ENCODE results near the gene MSH4. TPM values are rescaled to one million over a fixed set of nuclear protein-coding genes. Genes with fewer than 3 reads are reported as not detected.
A peak's percentile ranks its signal among the peaks of the same experiment; 100 is the strongest.
"Not testable (repeated sequence)": the region's sequence is repeated elsewhere in the genome, so short reads cannot be mapped to it uniquely, and the experiment has no call there.

Gene MSH4
- total RNA-seq, 1 experiment from 2014 or later, result 0.08 TPM

DNA sequence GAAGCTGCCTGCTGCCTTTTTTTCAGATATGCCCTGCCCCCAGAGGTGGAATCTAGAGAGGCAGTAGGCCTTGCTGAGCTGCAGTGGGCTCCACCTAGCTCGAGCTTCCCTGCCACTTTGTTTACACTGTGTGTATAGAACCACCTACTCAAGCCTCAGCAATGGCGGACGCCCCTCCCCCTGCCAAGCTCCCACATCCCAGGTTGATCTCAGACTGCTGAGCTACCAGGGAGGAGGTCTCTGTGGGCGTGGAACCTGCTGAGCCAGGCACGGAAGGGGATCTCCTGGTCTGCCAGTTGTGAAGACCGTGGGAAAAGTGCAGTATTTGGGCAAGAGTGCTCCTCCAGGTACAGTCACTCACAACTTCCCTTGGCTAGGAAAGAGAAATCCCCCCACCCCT lies 65.1 kb downstream of the MSH4 start:
- DNase-seq (ENCODE audit: low read depth, low spot score), result no peak

DNA sequence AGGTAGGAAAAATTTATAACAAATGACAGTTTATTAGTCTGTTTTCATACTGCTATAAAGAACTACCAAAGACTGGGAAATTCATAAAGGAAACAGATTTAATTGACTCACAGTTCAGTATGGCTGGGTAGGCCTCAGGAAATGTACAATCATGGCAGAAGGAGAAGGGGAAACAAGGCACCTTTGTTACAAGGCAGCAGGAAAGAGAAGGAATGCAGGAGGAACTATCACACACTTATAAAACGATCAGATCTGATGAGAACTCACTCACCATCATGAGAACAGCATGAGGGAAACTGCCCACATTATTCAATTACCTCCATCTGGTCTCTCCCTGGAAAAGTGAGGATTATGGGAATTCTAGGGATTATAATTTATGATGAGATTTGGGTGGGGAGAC lies 74.3 kb downstream of the MSH4 start:
- in situ Hi-C loops (cut with HindIII; ENCODE audit: low pct_unique_long_range_greater_than_20kb, low sequenced_read_pairs), result no loop called here
- DNase-seq (ENCODE audit: low read depth, low spot score), result peak; percentile 58

More for the DNA sequence above, 65.1 kb downstream of the MSH4 start:
- in situ Hi-C loops (cut with HindIII; ENCODE audit: low pct_unique_long_range_greater_than_20kb, low sequenced_read_pairs), result no loop called here

- in situ Hi-C loops (cut with HindIII; ENCODE audit: low pct_unique_long_range_greater_than_20kb, low sequenced_read_pairs), result no loop called here
- DNase-seq (ENCODE audit: low read depth, low spot score), result no peak
Observed at GRCh38 chr1:75879985-75880384, 83.3 kb downstream of the MSH4 start.

DNA sequence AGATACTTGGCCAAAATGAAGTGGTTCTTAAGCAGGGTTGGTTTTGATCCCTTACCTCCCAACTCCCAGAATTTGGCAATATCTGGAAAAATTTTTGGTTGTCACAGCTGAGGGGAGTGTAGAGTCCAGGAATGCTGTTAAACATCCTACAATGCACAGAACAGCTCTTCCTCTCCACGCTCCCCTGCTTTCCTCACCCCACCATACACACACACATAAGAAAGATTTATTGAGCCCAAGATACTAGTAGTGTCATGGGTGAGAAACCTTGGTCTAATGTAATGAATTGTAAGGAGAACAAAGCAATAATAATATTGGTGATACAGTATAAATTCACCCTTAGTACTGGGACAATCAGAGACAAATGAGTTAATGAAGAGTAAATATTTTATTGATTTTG lies 87.8 kb downstream of the MSH4 start:
- in situ Hi-C loops (cut with HindIII; ENCODE audit: low pct_unique_long_range_greater_than_20kb, low sequenced_read_pairs), result no loop called here
- DNase-seq (ENCODE audit: low read depth, low spot score), result no peak

- in situ Hi-C loops (cut with HindIII; ENCODE audit: low pct_unique_long_range_greater_than_20kb, low sequenced_read_pairs), result no loop called here
- peak; percentile 58 for DNase-seq (ENCODE audit: low read depth, low spot score)
Observed at GRCh38 chr1:75901371-75901770, 104.7 kb downstream of the MSH4 start.

- DNase-seq (ENCODE audit: low read depth, low spot score), result peak; percentile 81
- in situ Hi-C loops (cut with HindIII; ENCODE audit: low pct_unique_long_range_greater_than_20kb, low sequenced_read_pairs), result no loop called here
Observed at GRCh38 chr1:75908717-75909152, 112.1 kb downstream of the MSH4 start.

GRCh38 chr1:75916834-75917233 lies 120.2 kb downstream of the MSH4 start:
- DNase-seq (ENCODE audit: low read depth, low spot score), result no peak
- in situ Hi-C loops (cut with HindIII; ENCODE audit: low pct_unique_long_range_greater_than_20kb, low sequenced_read_pairs), result no loop called here

GRCh38 chr1:75922698-75923097 lies 126.0 kb downstream of the MSH4 start:
- in situ Hi-C loops (cut with HindIII; ENCODE audit: low pct_unique_long_range_greater_than_20kb, low sequenced_read_pairs), result no loop called here

GRCh38 chr1:75932304-75932703 lies 135.6 kb downstream of the MSH4 start, which contains the start of gene ASB17:
ASB17 (minus strand) TSS chr1:75932404; CDS start chr1:75932291, 113 bp downstream.
- DNase-seq (ENCODE audit: low read depth, low spot score), result no peak
- in situ Hi-C loops (cut with HindIII; ENCODE audit: low pct_unique_long_range_greater_than_20kb, low sequenced_read_pairs), result no loop called here

More at GRCh38 chr1:75922698-75923097, 126.0 kb downstream of the MSH4 start:
- no peak for DNase-seq (ENCODE audit: low read depth, low spot score)

DNA sequence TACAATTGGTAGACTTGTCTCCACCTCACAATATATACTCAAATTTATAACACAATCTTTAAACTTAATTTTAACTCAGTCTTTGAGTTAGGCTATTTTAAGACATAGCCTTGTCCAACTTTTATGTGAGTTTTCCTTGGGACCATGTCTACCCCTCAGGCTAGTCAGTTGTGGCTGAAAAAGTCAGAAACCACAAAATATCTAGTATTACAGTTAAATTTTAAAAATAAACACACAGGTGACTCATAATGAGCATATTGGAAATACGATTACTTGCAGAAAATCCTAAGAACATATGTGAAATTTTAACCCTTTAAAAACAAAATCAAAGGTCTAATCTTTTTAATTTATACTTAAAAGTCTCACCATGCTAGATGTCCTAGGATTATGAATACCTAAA lies 140.4 kb downstream of the MSH4 start:
- no peak for DNase-seq (ENCODE audit: low read depth, low spot score)
- in situ Hi-C loops (cut with HindIII; ENCODE audit: low pct_unique_long_range_greater_than_20kb, low sequenced_read_pairs), result no loop called here

DNA sequence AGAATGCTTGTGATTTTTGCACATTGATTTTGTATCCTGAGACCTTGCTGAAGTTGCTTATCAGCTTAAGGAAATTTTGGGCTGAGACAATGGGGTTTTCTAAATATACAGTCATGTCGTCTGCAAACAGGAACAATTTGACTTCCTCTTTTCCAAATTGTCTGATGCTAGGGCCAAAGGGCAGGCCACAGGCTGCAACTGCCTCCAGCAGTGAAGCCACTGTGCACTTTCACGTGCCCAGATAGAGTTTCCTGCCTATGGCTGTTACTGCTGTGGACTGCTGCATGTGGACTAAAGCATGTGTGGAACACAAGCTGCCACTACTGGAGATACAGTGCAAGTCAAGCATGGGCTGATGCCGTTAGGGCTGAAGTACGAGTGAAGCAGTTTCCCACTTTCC lies 146.4 kb downstream of the MSH4 start:
- in situ Hi-C loops (cut with HindIII; ENCODE audit: low pct_unique_long_range_greater_than_20kb, low sequenced_read_pairs); DNase-seq (ENCODE audit: low read depth, low spot score): not testable (repeated sequence)

DNA sequence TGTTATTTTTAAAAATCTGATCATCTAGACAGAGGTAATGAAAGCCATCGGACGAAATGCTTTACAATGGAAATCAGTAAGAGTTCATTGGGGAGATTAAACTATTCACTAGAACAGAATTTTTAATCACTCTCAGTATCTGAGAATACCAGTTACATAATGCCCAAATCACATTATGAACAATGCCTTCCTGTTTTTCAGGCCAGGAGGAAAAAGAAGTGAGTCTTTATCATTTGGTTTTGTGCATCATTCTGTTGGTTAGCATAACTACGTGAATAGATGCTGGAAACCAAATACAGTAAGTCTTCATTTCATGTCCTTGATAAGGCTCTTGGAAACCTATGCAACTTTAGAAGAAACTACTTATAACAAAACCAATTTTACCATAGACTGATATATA lies 153.5 kb downstream of the MSH4 start:
- in situ Hi-C loops (cut with HindIII; ENCODE audit: low pct_unique_long_range_greater_than_20kb, low sequenced_read_pairs), result no loop called here
- peak; percentile 70 for DNase-seq (ENCODE audit: low read depth, low spot score)

GRCh38 chr1:75952016-75952415 lies 155.3 kb downstream of the MSH4 start:
- no peak for DNase-seq (ENCODE audit: low read depth, low spot score)
- in situ Hi-C loops (cut with HindIII; ENCODE audit: low pct_unique_long_range_greater_than_20kb, low sequenced_read_pairs), result no loop called here

DNA sequence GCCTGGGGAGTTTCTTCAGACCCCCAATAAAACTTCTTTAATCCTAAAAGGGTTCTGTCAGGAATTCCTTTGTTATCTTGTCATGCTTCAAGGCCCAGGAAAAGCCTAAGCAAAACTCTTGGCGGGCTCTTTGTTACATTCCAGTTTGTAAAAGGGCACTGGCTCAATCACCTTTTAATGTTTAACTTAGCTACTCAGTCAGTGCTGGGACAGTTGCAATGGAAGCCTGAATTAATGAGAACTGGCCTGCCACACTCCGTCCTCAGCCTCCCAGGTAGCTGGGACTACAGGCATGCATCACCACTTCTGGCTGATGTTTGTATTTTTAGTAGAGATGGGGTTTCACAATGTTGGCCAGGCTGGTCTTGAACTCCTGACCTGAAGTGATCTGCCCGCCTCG lies 156.8 kb downstream of the MSH4 start:
- in situ Hi-C loops (cut with HindIII; ENCODE audit: low pct_unique_long_range_greater_than_20kb, low sequenced_read_pairs), result no loop called here
- no peak for DNase-seq (ENCODE audit: low read depth, low spot score)

DNA sequence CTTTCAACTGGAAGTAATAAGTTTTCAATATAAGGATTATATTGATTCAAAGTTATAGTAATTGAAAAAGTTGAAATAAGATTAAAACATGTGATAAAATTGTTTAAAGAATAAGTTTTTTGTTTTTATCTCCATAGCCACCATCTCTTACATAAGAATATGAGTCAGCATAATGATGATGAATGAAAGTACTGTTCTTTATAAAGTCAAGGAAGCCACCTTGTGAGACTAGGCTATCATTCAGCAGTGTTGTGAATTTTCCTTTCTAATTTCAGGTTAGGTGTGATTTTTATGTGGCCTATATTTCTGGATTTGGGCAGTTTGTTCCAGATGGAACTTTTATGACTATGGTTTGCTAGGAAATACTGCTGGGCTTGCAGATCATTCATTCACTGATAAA lies 157.9 kb downstream of the MSH4 start:
- in situ Hi-C loops (cut with HindIII; ENCODE audit: low pct_unique_long_range_greater_than_20kb, low sequenced_read_pairs), result no loop called here

More for the DNA sequence above, 157.9 kb downstream of the MSH4 start:
- peak; percentile 75 for DNase-seq (ENCODE audit: low read depth, low spot score)

Small RNA genes within 50 kb of the gene (small RNA-seq; reads per million reads assigned to genes)
- gene SNORD45A, result 0 reads per million in 2 experiments
- 0 reads per million in 2 experiments for gene SNORD45B
- gene SNORD45C, result 0 reads per million in 2 experiments

Other genes starting within 250 kb of the MSH4 start
- gene SLC44A5, start 185.8 kb upstream of the MSH4 start, total RNA-seq (2014; rRNA removed; shearing (Covaris generic)), result 0.03 TPM in 1 of 2 replicates, not detected in the other
- gene ACADM, start 72.2 kb upstream of the MSH4 start, total RNA-seq (2014; rRNA removed; shearing (Covaris generic)), result 65.8 and 74.9 TPM in 2 replicates
- gene RABGGTB, start 10.6 kb upstream of the MSH4 start, total RNA-seq (2014; rRNA removed; shearing (Covaris generic)), result 173 and 192 TPM in 2 replicates
- gene ASB17, start 135.5 kb downstream of the MSH4 start, total RNA-seq (2014; rRNA removed; shearing (Covaris generic)), result not detected in 2 replicates

All from SK-MEL-5 (cell line).